Central memory CD8-positive, alpha-beta T cell (primary cell): Measurements from ENCODE around the gene SNCAIP.
"Not testable (repeated sequence)": the region's sequence is repeated elsewhere in the genome, so short reads cannot be mapped to it uniquely, and the experiment has no call there.

ENCODE experiments used
- ATAC-seq: fragments of 150-1000 bp; cut with Tn5 transposase; replicated peaks from 2 replicates; pipeline ENCODE4 v1.10.0; 2022; ENCODE audit warnings: mild to moderate bottlenecking, moderate FRiP score, moderate number of reproducible peaks; ENCODE audit not compliant: poor library complexity, severe bottlenecking; ENCODE audit errors: extremely low read depth
- DNase-seq, 2 donors: peaks; one replicate each; pipeline ENCODE4 v3.0.0; 2021; ENCODE audit warnings: low spot score in 2 of 2
- H3K27ac Mint-ChIP-seq: one replicate; pipeline ENCODE4 v1.8.0; 2022; ENCODE audit warnings: low read depth, mild to moderate bottlenecking, moderate library complexity, mixed read lengths
- H3K27me3 Mint-ChIP-seq: one replicate; pipeline ENCODE4 v1.8.0; 2022; ENCODE audit warnings: mixed read lengths
- H3K36me3 Mint-ChIP-seq: one replicate; pipeline ENCODE4 v1.8.0; 2022; ENCODE audit warnings: mild to moderate bottlenecking, moderate library complexity, mixed read lengths; ENCODE audit not compliant: insufficient read depth
- H3K4me1 Mint-ChIP-seq: one replicate; pipeline ENCODE4 v1.8.0; 2022; ENCODE audit warnings: mixed read lengths
- H3K4me3 Mint-ChIP-seq: one replicate; pipeline ENCODE4 v1.8.0; 2022; ENCODE audit warnings: mild to moderate bottlenecking, moderate library complexity, mixed read lengths
- H3K9me3 Mint-ChIP-seq: one replicate; pipeline ENCODE4 v1.8.0; 2022; ENCODE audit warnings: mixed read lengths

The SNCAIP gene

DNA sequence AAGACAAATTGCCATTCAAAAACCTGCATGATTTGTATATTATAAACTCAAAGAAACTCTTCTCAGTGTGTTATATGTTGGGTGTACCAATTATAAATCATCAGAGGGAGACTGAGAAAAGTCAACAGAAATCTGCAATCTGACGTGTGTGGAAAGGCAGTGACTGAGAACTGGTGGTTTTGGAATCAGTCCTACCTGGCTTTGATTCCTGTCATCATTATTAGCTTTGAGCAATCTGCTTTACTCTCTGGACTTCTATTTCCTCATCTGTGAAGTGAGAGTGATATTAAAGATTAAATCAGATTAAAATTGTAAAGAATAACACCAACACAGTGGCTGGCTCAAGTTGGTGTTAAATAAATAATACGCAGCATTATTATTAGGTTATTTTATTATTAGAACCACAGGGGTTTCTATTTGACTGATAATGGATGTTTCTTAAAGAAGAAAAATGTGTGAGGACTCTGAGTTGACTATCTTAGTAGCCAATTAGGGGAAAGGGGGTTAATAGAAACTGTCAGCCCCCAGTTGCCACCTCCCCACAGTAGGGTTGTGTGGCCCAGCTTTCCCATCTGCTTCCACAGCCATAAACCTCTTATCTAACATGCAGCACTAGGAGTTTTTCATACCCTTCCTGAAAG lies 59.6 kb downstream of the SNCAIP start:
- H3K27me3 Mint-ChIP-seq = no peaks in the 10 kb centered on the region
- no peaks in the 10 kb centered on the region for H3K36me3 Mint-ChIP-seq
- no peaks in the 10 kb centered on the region for H3K9me3 Mint-ChIP-seq
- DNase-seq = no peak
- no peak overlapping the region for H3K27ac Mint-ChIP-seq
- no peaks in the 10 kb centered on the region for H3K4me1 Mint-ChIP-seq
- H3K4me3 Mint-ChIP-seq = no peak overlapping the region
- no peak for ATAC-seq

DNA sequence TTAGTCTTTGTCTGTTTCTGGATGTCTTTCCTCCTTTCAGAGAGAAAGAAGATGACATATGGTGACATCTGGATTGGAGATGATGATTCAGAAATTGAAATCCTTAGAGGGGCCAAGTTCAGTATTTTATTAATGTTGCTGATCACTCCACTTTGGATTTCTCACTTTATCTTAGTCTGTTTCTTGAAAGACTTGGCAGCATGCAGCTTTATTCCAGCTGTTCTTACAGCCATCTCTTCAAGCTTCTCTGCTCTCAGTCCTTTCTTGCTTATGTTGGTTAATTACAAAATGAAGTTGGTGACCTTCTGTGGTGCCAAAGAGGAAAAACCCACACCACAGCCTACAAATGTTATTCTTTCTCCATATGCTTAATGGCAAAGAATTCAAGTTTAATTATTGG lies 62.1 kb downstream of the SNCAIP start:
- ATAC-seq = no peak
- H3K9me3 Mint-ChIP-seq = no peaks in the 10 kb centered on the region
- no peaks in the 10 kb centered on the region for H3K27me3 Mint-ChIP-seq
- no peak for DNase-seq
- no peaks in the 10 kb centered on the region for H3K36me3 Mint-ChIP-seq
- no peaks in the 10 kb centered on the region for H3K4me1 Mint-ChIP-seq
- no peak overlapping the region for H3K4me3 Mint-ChIP-seq
- no peak overlapping the region for H3K27ac Mint-ChIP-seq

- no peak overlapping the region for H3K4me3 Mint-ChIP-seq
- no peaks in the 10 kb centered on the region for H3K36me3 Mint-ChIP-seq
- ATAC-seq = no peak
- no peak for DNase-seq
- no peaks in the 10 kb centered on the region for H3K27me3 Mint-ChIP-seq
- H3K9me3 Mint-ChIP-seq = no peaks in the 10 kb centered on the region
- H3K27ac Mint-ChIP-seq = no peak overlapping the region
- no peaks in the 10 kb centered on the region for H3K4me1 Mint-ChIP-seq
Measured at GRCh38 chr5:122375801-122376200, 63.8 kb downstream of the SNCAIP start.

GRCh38 chr5:122376250-122376649 lies 64.2 kb downstream of the SNCAIP start:
- Mint-ChIP-seq H3K9me3 (no peaks in the 10 kb centered on the region), H3K36me3 (no peaks in the 10 kb centered on the region), H3K27ac (no peak overlapping the region), H3K27me3 (no peaks in the 10 kb centered on the region), H3K4me1 (no peaks in the 10 kb centered on the region), H3K4me3 (no peak overlapping the region)
- ATAC-seq = no peak
- no peak for DNase-seq

GRCh38 chr5:122377026-122377425 lies 65.0 kb downstream of the SNCAIP start:
- H3K36me3 Mint-ChIP-seq = no peaks in the 10 kb centered on the region
- ATAC-seq = no peak
- no peak overlapping the region for H3K27ac Mint-ChIP-seq
- DNase-seq = no peak
- no peaks in the 10 kb centered on the region for H3K27me3 Mint-ChIP-seq
- H3K9me3 Mint-ChIP-seq = no peaks in the 10 kb centered on the region
- no peak overlapping the region for H3K4me3 Mint-ChIP-seq
- H3K4me1 Mint-ChIP-seq = no peaks in the 10 kb centered on the region

DNA sequence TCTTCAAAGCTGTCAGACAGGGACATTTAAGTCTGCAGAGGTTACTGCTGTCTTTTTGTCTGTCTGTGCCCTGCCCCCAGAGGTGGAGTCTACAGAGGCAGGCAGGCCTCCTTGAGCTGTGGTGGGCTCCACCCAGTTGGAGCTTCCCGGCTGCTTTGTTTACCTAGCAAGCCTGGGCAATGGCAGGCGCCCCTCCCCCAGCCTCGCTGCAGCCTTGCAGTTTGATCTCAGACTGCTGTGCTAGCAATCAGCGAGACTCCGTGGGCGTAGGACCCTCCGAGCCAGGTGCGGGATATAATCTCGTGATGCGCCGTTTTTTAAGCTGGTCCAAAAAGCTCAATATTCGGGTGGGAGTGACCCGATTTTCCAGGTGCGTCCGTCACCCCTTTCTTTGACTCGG lies 70.9 kb downstream of the SNCAIP start:
- DNase-seq, H3K27me3 Mint-ChIP-seq, ATAC-seq, H3K36me3 Mint-ChIP-seq, H3K4me1 Mint-ChIP-seq, H3K27ac Mint-ChIP-seq, H3K4me3 Mint-ChIP-seq, H3K9me3 Mint-ChIP-seq: not testable (repeated sequence)

- no peaks in the 10 kb centered on the region for H3K9me3 Mint-ChIP-seq
- DNase-seq = no peak
Measured at GRCh38 chr5:122384739-122385235, 72.8 kb downstream of the SNCAIP start.

DNA sequence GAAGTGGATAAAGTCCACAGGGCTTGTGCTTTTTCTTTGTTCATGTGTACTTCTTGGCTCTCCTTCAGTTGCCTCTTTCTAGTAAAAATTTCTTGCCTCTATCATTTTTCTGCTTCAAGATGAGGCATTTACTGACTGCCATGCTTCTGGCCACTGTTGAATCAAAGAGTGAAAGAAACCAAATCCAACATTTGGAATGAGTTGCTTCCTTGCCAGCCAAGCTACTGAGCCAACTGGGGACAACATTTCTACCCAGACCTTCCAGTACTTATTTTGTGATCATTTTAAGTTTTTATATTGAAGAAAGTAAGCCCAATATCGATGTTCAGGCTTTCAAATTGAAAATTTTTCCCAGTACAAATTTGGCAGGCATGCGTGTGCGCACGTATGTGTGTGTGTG lies 73.2 kb downstream of the SNCAIP start:
- ATAC-seq (no peak), DNase-seq (no peak)
- Mint-ChIP-seq H3K4me3 (no peak overlapping the region), H3K27me3 (no peaks in the 10 kb centered on the region), H3K27ac (no peak overlapping the region), H3K4me1 (no peaks in the 10 kb centered on the region), H3K36me3 (no peaks in the 10 kb centered on the region), H3K9me3 (no peaks in the 10 kb centered on the region)

More at GRCh38 chr5:122384739-122385235, 72.8 kb downstream of the SNCAIP start:
- Mint-ChIP-seq H3K4me3 (no peak overlapping the region), H3K4me1 (no peaks in the 10 kb centered on the region), H3K27me3 (no peaks in the 10 kb centered on the region), H3K27ac (no peak overlapping the region), H3K36me3 (no peaks in the 10 kb centered on the region)
- no peak for ATAC-seq

DNA sequence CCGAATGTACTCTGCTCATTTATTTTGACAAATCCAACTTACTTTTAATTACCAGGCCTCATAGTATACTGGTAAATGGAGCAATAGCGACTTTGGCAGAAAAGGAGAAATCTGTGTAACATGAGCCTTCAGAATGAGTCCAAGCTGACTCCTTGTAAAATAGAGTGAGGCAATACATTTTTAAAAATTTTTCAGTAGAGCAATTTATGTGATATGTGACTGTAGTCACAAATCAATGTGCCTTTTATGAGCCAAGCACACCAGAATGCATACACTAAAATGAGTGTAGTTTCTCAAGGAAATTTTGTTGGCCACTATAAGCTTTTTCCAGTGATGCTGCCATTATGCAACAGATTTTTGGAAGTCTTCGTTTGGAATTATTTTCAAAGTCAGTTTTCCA lies 73.8 kb downstream of the SNCAIP start:
- H3K9me3 Mint-ChIP-seq = no peaks in the 10 kb centered on the region
- no peak for ATAC-seq

GRCh38 chr5:122390154-122390553 lies 78.1 kb downstream of the SNCAIP start:
- Mint-ChIP-seq H3K27me3 (no peaks in the 10 kb centered on the region), H3K27ac (no peak overlapping the region), H3K4me3 (no peak overlapping the region), H3K36me3 (no peaks in the 10 kb centered on the region), H3K4me1 (no peaks in the 10 kb centered on the region), H3K9me3 (no peaks in the 10 kb centered on the region)
- ATAC-seq = no peak
- no peak for DNase-seq

More for the DNA sequence above, 73.8 kb downstream of the SNCAIP start:
- Mint-ChIP-seq H3K27me3 (no peaks in the 10 kb centered on the region), H3K4me3 (no peak overlapping the region), H3K36me3 (no peaks in the 10 kb centered on the region), H3K27ac (no peak overlapping the region), H3K4me1 (no peaks in the 10 kb centered on the region)
- DNase-seq = no peak

DNA sequence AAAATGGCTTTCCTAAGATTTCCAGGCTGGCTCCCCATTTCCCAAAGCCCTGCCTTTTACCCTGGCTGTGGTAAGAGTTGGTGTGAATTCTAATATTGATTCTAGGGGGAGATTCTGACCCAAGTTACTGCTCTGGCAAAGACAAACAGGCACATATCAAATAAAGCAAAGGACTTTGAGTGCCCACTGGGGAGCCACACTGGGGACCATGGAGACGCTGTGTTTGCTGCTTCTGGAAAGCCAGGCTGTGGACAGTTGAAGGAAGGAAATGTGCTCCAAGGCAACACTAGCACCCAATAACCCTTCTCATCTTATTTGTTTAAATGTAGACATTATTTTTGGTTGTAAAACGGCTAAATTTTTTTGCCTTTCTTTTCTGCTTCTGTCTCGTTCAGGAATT lies 78.7 kb downstream of the SNCAIP start:
- no peaks in the 10 kb centered on the region for H3K27me3 Mint-ChIP-seq
- no peak overlapping the region for H3K27ac Mint-ChIP-seq
- H3K4me1 Mint-ChIP-seq = no peaks in the 10 kb centered on the region
- ATAC-seq = no peak
- no peak for DNase-seq
- H3K9me3 Mint-ChIP-seq = no peaks in the 10 kb centered on the region
- H3K36me3 Mint-ChIP-seq = no peaks in the 10 kb centered on the region
- no peak overlapping the region for H3K4me3 Mint-ChIP-seq

DNA sequence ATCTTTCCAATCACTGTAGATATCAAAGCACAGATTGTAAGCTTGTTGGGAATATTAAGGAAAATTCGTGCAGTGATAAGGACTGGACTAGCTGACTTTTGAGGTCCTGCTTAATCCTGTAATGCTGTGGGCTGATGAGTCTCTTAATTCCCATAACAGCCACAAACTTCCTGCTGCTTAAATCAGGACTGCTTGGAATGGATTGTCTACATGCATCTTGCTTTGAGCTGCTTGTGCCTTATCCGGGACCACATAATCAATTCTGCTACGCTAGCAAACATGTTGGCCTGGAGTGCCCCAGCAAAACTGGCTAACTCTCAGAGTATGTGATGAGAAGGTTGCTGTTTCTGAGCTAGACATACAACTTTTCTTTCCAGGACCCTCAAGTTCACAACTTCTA lies 79.6 kb downstream of the SNCAIP start:
- DNase-seq = no peak
- Mint-ChIP-seq H3K36me3 (no peaks in the 10 kb centered on the region), H3K27ac (no peak overlapping the region)

DNA sequence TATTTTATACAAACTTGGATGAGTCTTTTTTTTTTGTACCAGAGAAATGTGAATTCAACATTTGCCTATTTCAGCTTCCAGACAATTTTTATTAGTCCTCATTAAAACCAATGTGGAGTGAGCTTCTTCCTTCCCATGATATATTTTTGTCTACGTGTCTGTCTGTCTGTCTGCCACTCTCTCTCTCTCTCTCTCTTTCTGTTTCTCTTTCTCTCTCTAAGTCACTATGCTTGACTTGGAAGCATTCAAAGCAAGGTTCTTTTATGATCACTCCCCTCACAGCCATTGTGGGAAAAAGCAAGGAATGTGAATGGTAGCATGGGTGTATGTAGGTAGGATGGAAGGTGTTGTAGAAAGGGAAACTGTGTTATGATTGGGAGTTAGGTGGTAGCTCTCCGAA lies 80.2 kb downstream of the SNCAIP start:
- Mint-ChIP-seq H3K36me3 (no peaks in the 10 kb centered on the region), H3K4me3 (no peak overlapping the region), H3K27me3 (no peaks in the 10 kb centered on the region), H3K27ac (no peak overlapping the region), H3K4me1 (no peaks in the 10 kb centered on the region), H3K9me3 (no peaks in the 10 kb centered on the region)
- DNase-seq (no peak), ATAC-seq (no peak)

More for the DNA sequence above, 79.6 kb downstream of the SNCAIP start:
- Mint-ChIP-seq H3K4me1 (no peaks in the 10 kb centered on the region), H3K9me3 (no peaks in the 10 kb centered on the region), H3K27me3 (no peaks in the 10 kb centered on the region), H3K4me3 (no peak overlapping the region)
- ATAC-seq = no peak
